GM18498 (cell line): ENCODE data around the gene YPEL1.
A peak's percentile ranks its signal among the peaks of the same experiment; 100 is the strongest.

ENCODE experiments used
- ATAC-seq: cut with Tn5 transposase; IDR thresholded peaks from one replicate; pipeline ENCODE4 v1.9.1; 2021; ENCODE audit warnings: mild to moderate bottlenecking, moderate library complexity; ENCODE audit not compliant: unreplicated experiment

Gene YPEL1

DNA sequence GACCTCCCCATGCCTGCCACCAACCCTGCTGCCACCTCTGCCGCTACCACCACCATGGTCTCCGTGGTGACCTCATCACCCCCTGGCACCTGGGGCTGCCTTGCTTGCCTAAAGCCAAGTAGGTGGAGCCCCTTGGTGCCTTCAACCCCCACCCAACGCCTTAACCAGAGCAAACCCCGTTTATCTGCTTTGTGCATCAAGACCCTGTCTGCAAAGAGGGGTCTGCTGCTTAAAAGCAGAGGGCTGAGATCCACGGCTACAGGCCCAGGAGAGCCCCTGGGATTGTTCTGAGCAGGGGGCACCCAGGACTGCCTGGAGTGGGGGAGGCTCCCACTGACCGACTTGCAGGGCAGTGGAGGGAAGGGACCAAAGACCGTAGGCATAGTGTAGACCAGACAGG, 74.7 kb downstream of the YPEL1 start:
- ATAC-seq = no peak

DNA sequence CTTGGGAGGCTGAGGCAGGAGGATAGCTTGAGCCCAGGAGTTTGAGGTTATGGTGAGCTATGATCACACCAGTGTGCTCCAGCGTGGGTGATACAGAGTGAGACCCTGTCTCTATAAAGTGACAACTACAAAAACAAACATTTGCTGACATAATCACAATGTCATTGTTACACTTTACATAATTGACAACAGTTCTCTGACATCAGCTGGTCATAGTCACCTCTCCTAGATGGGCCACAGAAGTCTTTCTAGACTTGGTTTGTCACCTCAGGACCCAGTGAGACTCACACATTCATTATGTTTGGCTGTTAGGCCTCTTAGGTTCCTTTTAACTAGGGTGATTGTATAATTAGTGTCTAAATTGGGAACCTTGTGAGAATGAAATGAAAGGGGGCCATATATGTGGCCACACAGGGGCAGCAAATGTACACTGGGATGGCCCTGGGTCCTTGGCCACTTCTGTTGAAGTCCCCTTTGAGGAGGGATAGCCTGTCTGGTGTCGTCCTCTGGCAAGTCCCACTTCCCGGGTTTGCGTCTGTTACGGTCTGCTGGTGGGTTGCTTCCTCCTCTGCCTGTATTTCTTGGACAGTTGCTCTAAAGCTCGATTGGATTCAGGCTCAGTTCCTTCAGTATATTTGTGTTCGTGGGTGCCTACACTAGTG, 75.6 kb downstream of the YPEL1 start:
- ATAC-seq = no peak

DNA sequence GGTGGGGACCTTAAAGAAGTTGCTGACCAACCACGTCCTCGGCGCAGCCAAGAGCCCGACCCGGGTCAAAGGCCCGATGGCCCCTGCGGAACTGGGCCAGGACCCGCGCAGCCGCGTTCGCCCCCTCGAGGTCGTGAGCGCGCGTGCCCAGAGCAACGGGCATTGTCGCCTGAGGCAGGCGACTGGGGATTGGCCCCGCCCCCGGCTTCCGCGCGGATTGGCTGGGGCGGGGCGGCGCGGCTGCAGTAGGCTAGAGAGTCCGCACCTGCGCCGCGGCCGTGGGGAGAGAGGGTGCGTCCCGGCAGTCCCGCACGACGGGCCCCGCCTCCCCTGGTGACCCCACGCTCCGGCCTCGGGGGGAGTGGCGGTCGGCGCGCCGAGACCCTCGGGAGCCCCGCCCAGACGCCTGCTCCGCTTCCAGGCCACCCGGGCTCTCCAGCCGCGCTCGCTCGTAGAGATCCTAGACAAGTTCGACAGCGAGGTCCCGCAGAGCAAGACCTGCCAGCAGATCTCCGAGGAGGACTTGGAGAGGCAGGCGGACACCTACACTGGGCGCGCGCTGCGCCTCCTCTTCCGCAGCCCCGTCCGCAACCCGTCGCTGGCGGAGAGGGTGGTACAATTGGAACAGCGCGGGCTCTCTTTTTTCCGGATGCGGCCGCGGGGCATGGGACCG, 78.1 kb downstream of the YPEL1 start:
- peak; percentile 80 for ATAC-seq

DNA sequence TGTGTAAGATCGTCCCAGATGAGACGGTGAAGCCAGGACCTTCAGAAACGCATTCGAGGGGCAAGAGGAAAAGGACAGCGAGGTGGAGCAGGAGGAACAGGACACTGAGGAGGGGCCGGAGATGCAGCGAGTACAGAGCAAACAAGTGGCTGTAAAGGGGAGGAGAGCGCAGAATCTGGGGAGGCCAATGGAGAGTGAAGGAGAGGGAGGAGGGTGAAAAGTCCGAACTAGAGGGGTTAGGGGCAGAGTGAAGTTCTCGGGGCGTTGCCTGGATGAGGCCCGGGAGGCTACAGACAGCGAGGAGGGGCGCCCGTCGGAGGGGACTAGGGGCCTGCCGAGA, 78.6 kb downstream of the YPEL1 start:
- no peak for ATAC-seq

DNA sequence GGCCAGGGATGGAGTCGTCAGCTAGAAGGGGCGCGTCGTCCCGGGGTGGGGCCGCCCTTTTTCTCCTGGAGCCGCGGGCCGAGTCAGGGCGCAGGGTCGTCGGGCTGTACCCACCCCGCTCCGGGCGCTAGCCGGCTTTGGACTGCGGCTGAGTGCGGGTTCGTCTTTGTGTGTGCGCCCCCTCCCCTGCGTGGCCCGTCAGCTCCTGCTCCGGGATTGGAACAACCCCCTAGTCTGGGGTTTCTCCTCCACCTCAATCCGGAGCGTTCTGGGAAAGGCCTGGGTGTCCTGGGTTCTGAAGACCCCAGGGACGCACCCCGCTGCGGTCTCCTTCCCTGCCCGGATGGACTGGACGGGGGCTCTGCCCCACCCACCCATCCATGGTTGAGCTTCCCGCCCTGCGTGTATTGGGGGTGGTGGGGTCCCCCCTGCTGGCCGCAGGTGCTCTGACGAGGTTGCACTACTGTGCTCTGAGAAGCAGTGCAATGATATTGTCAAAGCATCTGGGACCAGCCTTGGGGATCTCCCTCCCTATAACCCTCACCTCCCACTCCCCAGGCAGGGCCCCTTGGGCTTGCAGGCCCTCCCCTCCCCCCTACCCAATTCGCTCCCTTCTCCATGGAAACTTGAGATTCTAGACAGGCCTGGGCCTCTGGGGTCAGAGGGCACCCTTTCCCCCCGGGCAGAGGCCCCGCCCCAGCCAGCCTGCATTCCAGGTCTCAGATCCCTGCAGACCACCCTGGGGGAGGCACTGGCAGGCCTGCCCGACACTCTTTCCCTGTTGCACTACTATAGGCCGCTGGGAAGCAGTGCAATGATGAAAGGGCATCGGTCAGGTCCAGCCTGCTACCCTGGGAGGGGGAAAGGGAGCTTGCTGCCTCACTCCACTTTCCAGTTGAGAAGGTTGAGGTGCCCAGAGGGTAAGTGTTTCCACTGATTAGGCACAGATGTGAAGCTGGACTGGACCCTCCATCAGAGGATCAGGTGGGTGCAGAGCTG, 82.7 kb downstream of the YPEL1 start:
- no peak for ATAC-seq

DNA sequence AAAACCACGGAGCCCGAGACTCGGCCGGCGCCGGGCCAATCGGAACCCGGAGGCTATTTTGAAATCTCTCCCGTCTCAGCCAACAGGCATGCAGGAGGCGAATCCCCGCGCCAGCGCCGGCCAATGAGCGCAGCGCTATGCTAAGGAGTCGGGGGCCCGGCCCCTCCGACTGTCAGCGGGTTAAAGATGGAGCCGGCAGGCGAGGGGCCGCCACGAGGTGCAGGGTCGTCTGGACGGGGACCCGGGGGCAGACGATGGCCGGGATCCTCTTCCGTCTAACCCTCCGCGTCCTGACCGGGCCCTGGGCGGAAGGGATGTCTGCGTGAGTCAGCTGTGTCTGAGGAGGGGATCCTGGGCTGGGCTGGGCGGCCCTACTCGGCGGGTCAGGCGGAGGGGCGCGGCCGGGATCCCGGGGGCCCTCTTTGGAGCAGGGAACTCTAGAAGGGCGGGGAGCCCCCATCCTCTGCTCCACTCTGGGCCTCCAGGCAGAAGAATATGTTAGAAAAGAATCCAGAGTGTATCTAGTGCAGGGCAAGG, 83.5 kb downstream of the YPEL1 start:
- peak; percentile 88 for ATAC-seq

DNA sequence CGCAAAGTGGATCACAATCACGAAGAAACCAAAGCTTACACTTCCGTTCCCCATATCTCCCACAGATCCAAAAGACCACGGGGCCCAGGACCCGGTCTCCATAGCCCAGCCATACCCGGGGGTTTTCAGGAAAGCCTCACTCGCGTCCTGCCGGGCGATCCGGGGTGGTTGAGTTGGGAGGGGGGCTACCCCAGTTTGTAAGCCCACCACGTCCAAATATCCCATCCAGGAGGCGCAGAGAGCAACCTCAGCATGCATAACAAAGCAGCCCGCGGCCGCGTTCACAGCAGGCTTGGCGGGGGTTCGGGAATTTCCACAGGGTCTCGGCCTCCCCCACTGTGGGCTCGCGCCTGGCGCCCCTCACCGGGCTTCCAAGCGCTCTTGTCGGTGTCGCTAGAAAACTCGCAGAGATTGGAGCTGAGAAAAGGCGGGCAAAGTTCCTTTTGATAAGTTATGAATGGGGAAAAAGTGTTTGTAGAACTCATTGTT, 84.0 kb downstream of the YPEL1 start:
- ATAC-seq = peak; percentile 16

DNA sequence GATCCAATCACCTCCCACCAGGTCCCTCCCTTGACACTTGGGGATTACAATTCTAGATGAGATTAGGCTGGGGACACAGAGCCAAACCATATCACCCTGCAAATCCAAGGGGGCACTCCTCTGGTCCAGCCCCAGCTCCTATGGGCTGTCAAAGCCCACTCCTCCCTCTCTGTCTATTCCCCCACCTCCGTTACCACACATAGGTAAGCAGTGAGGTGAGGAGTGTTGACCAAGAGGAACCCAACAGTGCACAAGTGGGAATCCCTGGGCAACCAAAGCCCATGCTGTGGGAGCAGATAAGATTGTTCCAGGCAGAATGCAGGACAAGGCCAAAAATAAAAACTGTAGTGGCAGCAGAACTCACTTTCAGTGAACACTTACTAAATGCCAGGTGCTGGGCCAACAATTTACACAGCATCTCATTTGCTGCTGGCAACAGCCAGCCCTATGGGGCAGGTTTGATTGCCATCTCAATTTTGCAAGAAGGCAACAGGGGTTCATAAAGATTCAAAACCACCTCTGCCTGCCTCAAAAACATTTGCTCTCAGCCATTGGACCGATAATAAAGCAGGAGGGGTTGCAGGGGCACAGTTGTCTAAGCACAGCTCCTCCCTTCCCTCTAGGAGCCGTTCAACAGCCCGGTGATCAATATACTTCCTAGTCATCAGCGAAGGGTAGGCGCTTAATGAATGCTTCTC, 84.6 kb downstream of the YPEL1 start:
- ATAC-seq = no peak

DNA sequence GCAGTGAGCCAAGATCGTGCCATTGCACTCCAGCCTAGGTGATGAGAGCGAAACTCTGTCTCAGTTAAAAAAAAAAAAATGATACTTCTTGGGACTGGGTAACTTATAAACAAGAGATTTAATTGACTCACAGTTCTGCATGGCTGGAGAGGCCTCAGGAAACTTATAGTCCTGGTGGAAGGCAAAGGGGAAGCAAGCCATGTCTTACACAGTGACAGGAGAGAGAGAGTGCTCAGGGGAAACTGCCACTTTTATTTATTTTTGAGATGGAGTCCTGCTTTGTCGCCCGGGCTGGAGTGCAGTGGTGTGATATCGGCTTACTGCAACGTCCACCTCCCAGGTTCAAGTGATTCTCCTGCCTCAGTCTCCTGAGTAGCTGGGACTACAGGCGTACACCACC, 85.3 kb downstream of the YPEL1 start:
- ATAC-seq = no peak
